A549 (cell line): ENCODE measurements around the gene TRIM28. TPM values are rescaled to one million over a fixed set of nuclear protein-coding genes. Genes with fewer than 3 reads are reported as not detected.
A peak's percentile ranks its signal among the peaks of the same experiment; 100 is the strongest.

Source experiments
- ATAC-seq, 2 experiments: fragments of 200-7000 bp in 1 of 2; fragments of >200 bp in 1 of 2; cut with Nextera tagmentation in 1 of 2; cut with Tn5 transposase in 1 of 2; 3 replicates each; pipeline versions ENCODE4 v1.8.0 to v1.9.1; 2018 to 2020; ENCODE audit warnings: mild to moderate bottlenecking in 1 of 2, moderate library complexity in 1 of 2
- CTCF ChIA-PET: fragments of 300-600 bp; sonication (Branson Sonifier 250); formaldehyde crosslinking; extraction: SDS; loops from one replicate; lab custom pipeline; 2021; ENCODE audit warnings: antibody characterized with exemption, inconsistent platforms; lab: Yijun Ruan, JAX
- POLR2A ChIA-PET: fragments of 350-600 bp; formaldehyde crosslinking; extraction: SDS; loops from one replicate; lab custom pipeline; 2021; ENCODE audit warnings: antibody characterized with exemption, inconsistent platforms; lab: Yijun Ruan, JAX
- DNase-seq, 2 experiments: peaks; one replicate each; pipeline versions ENCODE4 v3.0.0 to v3.0.0-alpha.2; 2011 to 2016; ENCODE audit warnings: low read depth in 1 of 2, low spot score in 1 of 2
- FAIRE-seq: peaks from 2 replicates; lab custom pipeline; 2011; peaks lifted over from hg19 to GRCh38; lab: Jason Lieb, UNC
- H3K27ac ChIP-seq, 2 experiments: fragments of >200 bp; sonication (Bioruptor Twin); formaldehyde crosslinking; 3 replicates each; pipeline ENCODE4 v1.5.1; 2016 to 2017
- H3K4me1 ChIP-seq: fragments of >200 bp; sonication (Bioruptor Twin); formaldehyde crosslinking; 3 replicates; pipeline ENCODE4 v1.6.1; 2016
- H3K4me2 ChIP-seq: fragments of >200 bp; sonication (Bioruptor Twin); formaldehyde crosslinking; 3 replicates; pipeline ENCODE4 v1.6.1; 2016
- H3K4me3 ChIP-seq: fragments of >200 bp; sonication (Bioruptor Twin); formaldehyde crosslinking; 3 replicates; pipeline ENCODE4 v1.5.1; 2016
- H3K9me3 ChIP-seq: fragments of >200 bp; sonication (Bioruptor Twin); formaldehyde crosslinking; 3 replicates; pipeline ENCODE4 v1.6.1; 2016
- BCL3 ChIP-seq: fragments of >200 bp; sonication (Bioruptor Twin); formaldehyde crosslinking; IDR thresholded peaks from 3 replicates; pipeline ENCODE4 v1.6.1; 2016
- CBX2 ChIP-seq: fragments of 200-600 bp; sonication (generic); IDR thresholded peaks from 2 replicates; pipeline ENCODE4 v1.6.1; 2016; ENCODE audit warnings: low read depth, mild to moderate bottlenecking, borderline replicate concordance
- CHD2 ChIP-seq: fragments of 150-350 bp; IDR thresholded peaks from 2 replicates; pipeline ENCODE4 v1.6.1; 2014; ENCODE audit warnings: low read length; ENCODE audit not compliant: partially characterized antibody
- CHD4 ChIP-seq: fragments of 200-600 bp; sonication (generic); IDR thresholded peaks from 2 replicates; pipeline ENCODE4 v1.6.1; 2016; ENCODE audit warnings: antibody characterized with exemption, mild to moderate bottlenecking, borderline replicate concordance
- E2F6 ChIP-seq: IDR thresholded peaks from 2 replicates; pipeline ENCODE4 v1.6.1; 2012; ENCODE audit warnings: low read depth, borderline replicate concordance
- EHF ChIP-seq: fragments of 250-450 bp; sonication (Bioruptor Pico); IDR thresholded peaks from 2 replicates; pipeline ENCODE4 v1.5.0; 2020; ENCODE audit warnings: mild to moderate bottlenecking
- EHMT2 ChIP-seq: fragments of 200-600 bp; sonication (generic); IDR thresholded peaks from 2 replicates; pipeline ENCODE4 v1.6.1; 2016; ENCODE audit warnings: antibody characterized with exemption, low read depth, mild to moderate bottlenecking, moderate library complexity
- EP300 ChIP-seq, 2 experiments: fragments of >200 bp; sonication (Bioruptor Twin); formaldehyde crosslinking; IDR thresholded peaks; 2 replicates in 1 of 2; 3 replicates in 1 of 2; pipeline ENCODE4 v1.6.1; 2016 to 2017
- ESRRA ChIP-seq: fragments of 150-350 bp; IDR thresholded peaks from 2 replicates; pipeline ENCODE4 v1.6.1; 2014; ENCODE audit warnings: mild to moderate bottlenecking, low read length, borderline replicate concordance
- FOSL2 ChIP-seq, 2 experiments: fragments of 450-650 bp in 1 of 2; fragments of >200 bp in 1 of 2; sonication (Bioruptor Twin) in 1 of 2; formaldehyde crosslinking; IDR thresholded peaks; 2 replicates each; pipeline versions ENCODE4 v1.5.0 to v1.6.1; 2016 to 2020; ENCODE audit warnings: mild to moderate bottlenecking in 1 of 2, moderate library complexity in 1 of 2
- HOXB13 ChIP-seq: fragments of 250-450 bp; sonication (Bioruptor Pico); IDR thresholded peaks from 2 replicates; pipeline ENCODE4 v1.5.0; 2020; ENCODE audit warnings: low read depth, mild to moderate bottlenecking, moderate library complexity
- MAZ ChIP-seq: fragments of 150-350 bp; IDR thresholded peaks from 2 replicates; pipeline ENCODE4 v1.6.1; 2014; ENCODE audit warnings: antibody characterized with exemption, low read depth, low read length, borderline replicate concordance
- MYC ChIP-seq: IDR thresholded peaks from 2 replicates; pipeline ENCODE4 v1.6.1; 2012; ENCODE audit warnings: mild to moderate bottlenecking, inconsistent platforms, low read length, improper control_type of control experiment, borderline replicate concordance
- NPAS2 ChIP-seq: fragments of 250-450 bp; sonication (Bioruptor Pico); IDR thresholded peaks from 2 replicates; pipeline ENCODE4 v1.8.0; 2022; ENCODE audit warnings: mild to moderate bottlenecking, moderate library complexity, borderline replicate concordance
- PBX3 ChIP-seq: IDR thresholded peaks from 2 replicates; pipeline ENCODE4 v1.6.1; 2012
- PHF8 ChIP-seq: fragments of 200-600 bp; sonication (generic); IDR thresholded peaks from 2 replicates; pipeline ENCODE4 v1.6.1; 2016; ENCODE audit warnings: low read depth, mild to moderate bottlenecking, antibody characterized with exemption, moderate library complexity, borderline replicate concordance
- POLR2AphosphoS2 ChIP-seq: conservative IDR thresholded peaks from 2 replicates; pipeline ENCODE4 v1.6.1; 2012; ENCODE audit warnings: low read length, improper control_type of control experiment, inconsistent platforms
- TFCP2L1 ChIP-seq: fragments of 250-450 bp; sonication (Bioruptor Pico); IDR thresholded peaks from 2 replicates; pipeline ENCODE4 v1.5.0; 2021; ENCODE audit warnings: mild to moderate bottlenecking
- TP53 ChIP-seq: fragments of 250-450 bp; sonication (Bioruptor Pico); IDR thresholded peaks from 2 replicates; pipeline ENCODE4 v1.5.0; 2021; ENCODE audit warnings: mild to moderate bottlenecking, moderate library complexity
- USF2 ChIP-seq: fragments of 450-650 bp; IDR thresholded peaks from 2 replicates; pipeline ENCODE4 v1.6.1; 2014; ENCODE audit warnings: antibody characterized with exemption
- WGBS: methylation state at CpG from one replicate; pipeline ENCODE4 v1.1.6; 2017; ENCODE audit errors: missing lambda C conversion rate; 5-methylcytosine and 5-hydroxymethylcytosine counted together
- polyA plus RNA-seq, 4 experiments: library from polyadenylated mRNA; depleted of rRNA in 3 of 4; stranded (reverse); fragments of >200 nt; fragmentation: RNase III in 1 of 4; extraction: RNeasy Plus Mini Kit Qiagen cat#74134 plus additional on column Dnase treatment in 1 of 4; gene quantifications; 2 replicates in 3 of 4; 3 replicates in 1 of 4; pipeline ENCODE4 v1.2.3, GENCODE V29; 2011 to 2017
- TF ChIP-seq, protein P1 (sequence below): fragments of 250-450 bp; sonication (Bioruptor Pico); IDR thresholded peaks from 2 replicates; pipeline ENCODE4 v1.5.0; 2020; ENCODE audit warnings: low read depth, mild to moderate bottlenecking, moderate library complexity

The TRIM28 gene
- polyA plus RNA-seq, 2 of the 4 experiments (the other 2 are of a cell fraction): 576 to 656 TPM

DNA sequence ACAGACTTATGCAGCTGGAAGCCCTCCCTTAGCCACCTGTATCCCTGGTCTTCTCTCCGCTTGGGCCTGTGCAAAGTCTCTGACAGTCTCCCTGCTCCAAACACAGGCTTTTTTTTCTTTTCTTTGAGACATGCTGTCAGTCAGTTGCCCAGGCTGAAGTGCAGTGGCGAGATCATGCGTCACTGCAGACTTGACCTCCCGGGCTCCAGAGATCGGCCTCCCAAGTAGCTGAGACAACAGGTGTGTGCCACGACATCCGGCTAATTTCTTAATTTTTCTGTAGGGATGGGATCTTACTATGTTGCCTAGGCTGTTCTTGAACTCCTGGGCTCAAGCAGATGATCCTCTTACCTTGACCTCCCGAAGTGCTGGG is 27.7 kb downstream of the TRIM28 start:
- CTCF ChIA-PET: interaction anchor here (1.0 to 3.3 kb wide), 4 partner anchors 10 to 57 kb away, joined by 3 to 16 read pairs (median 8); partner anchors contain the start of gene ZBTB45
- TF ChIP-seq FOSL2 (IDR thresholded peaks at IDR 0.05) (no peak), FOSL2 (CRISPR knock-in tag; IDR thresholded peaks at IDR 0.05) (no peak), EHF (CRISPR knock-in tag) (no peak), NPAS2 (CRISPR knock-in tag) (no peak), ESRRA (no peak), TP53 (CRISPR knock-in tag) (no peak), TFCP2L1 (CRISPR knock-in tag) (no peak)
- TF ChIP-seq, protein P1, sequence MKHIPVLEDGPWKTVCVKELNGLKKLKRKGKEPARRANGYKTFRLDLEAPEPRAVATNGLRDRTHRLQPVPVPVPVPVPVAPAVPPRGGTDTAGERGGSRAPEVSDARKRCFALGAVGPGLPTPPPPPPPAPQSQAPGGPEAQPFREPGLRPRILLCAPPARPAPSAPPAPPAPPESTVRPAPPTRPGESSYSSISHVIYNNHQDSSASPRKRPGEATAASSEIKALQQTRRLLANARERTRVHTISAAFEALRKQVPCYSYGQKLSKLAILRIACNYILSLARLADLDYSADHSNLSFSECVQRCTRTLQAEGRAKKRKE (CRISPR knock-in tag): no peak
- 95% methylated on average over 8 of the region's 8 CpGs for WGBS
- Histone ChIP-seq H3K27ac (peak overlapping the region in 1 of 2 experiments; percentile 91; a peak in 2 of 6 replicates), H3K4me2 (peak overlapping the region; percentile 92), H3K9me3 (no peaks in the 10 kb centered on the region), H3K4me1 (peaks cover 15% of the 10 kb centered on the region), H3K4me3 (no peak overlapping the region)
- POLR2A ChIA-PET: interaction anchor here (0.7 to 1.7 kb wide), 3 partner anchors 12 to 58 kb away, joined by 4 to 9 read pairs (median 5); partner anchors contain the start of gene ZBTB45
- ATAC-seq (no peak), FAIRE-seq (no peak), DNase-seq (no peak)

GRCh38 chr19:58572026-58572817 is 28.4 kb downstream of the TRIM28 start:
- Histone ChIP-seq H3K4me2 (peak overlapping the region; percentile 92), H3K4me1 (peaks cover 15% of the 10 kb centered on the region), H3K27ac (peak overlapping the region; percentile 91), H3K4me3 (peak overlapping the region; percentile 67), H3K9me3 (no peaks in the 10 kb centered on the region)
- no peak for ATAC-seq
- no peak for DNase-seq
- 37% methylated on average over 24 of the region's 24 CpGs for WGBS
- TF ChIP-seq MAZ: no peak
- no peak for TF ChIP-seq TP53 (CRISPR knock-in tag)
- no peak for TF ChIP-seq CHD4
- peak; percentile 70 for FAIRE-seq
- ChIA-PET POLR2A (interaction anchor here (0.7 to 1.7 kb wide), 6 partner anchors 12 to 58 kb away, joined by 4 to 16 read pairs (median 6); partner anchors contain the start of genes CHMP2A, TRIM28 and ZBTB45), CTCF (interaction anchor here (0.6 to 3.3 kb wide), 6 partner anchors 10 to 838 kb away, joined by 3 to 16 read pairs (median 5); partner anchors contain the start of gene ZBTB45)

- Histone ChIP-seq H3K4me2 (peak within 1 kb of the TSS; percentile 92), H3K9me3 (no peaks in the 10 kb centered on the region), H3K27ac (peak within 1 kb of the TSS; percentile 91), H3K4me3 (peak within 1 kb of the TSS; percentile 67), H3K4me1 (peaks cover 15% of the 10 kb centered on the region)
- CTCF ChIA-PET: interaction anchor here (0.6 to 3.3 kb wide), 3 partner anchors 53 to 839 kb away, joined by 3 to 16 read pairs (median 3); partner anchors contain the start of gene ZBTB45
- ATAC-seq: peak; percentile 64 to 81
- peak; percentile 100 for DNase-seq
- WGBS: 1% methylated on average over 57 of the region's 75 CpGs
- peak; percentile 93 for FAIRE-seq
- POLR2A ChIA-PET: interaction anchor here (1.0 to 1.7 kb wide), 4 partner anchors 13 to 53 kb away, joined by 6 to 16 read pairs (median 8); partner anchors contain the start of genes CHMP2A, TRIM28 and ZBTB45
- TF ChIP-seq CBX2: no peak
- TF ChIP-seq HOXB13 (CRISPR knock-in tag): no peak
- 0 out of 2 replicates have a peak, but pooled peaks have one; percentile 24 for TF ChIP-seq E2F6
- TF ChIP-seq BCL3: peak; percentile 46; the same call in 1 of the 3 replicates
- TF ChIP-seq EP300 (IDR thresholded peaks at IDR 0.05): no peak
- 0 out of 2 replicates have a peak, but pooled peaks have one; percentile 22 for TF ChIP-seq MYC
- peak; percentile 96 for TF ChIP-seq PBX3
- peak; percentile 39; the same call in 1 of the 2 replicates for TF ChIP-seq USF2
- peak; percentile 65 for TF ChIP-seq CHD2
- peak; percentile 46 for TF ChIP-seq TFCP2L1 (CRISPR knock-in tag)
- TF ChIP-seq, protein P1 (CRISPR knock-in tag): no peak
- peak; percentile 61; the same call in 1 of the 2 replicates for TF ChIP-seq MAZ
- 0 out of 2 replicates have a peak, but pooled peaks have one; percentile 15 for TF ChIP-seq PHF8
- no peak for TF ChIP-seq POLR2AphosphoS2
- no peak for TF ChIP-seq EHMT2
These were observed 29.2 kb downstream of the TRIM28 start, which contains the start of gene MZF1 for GRCh38 chr19:58572818-58573657. TSS of gene MZF1 (minus strand) at chr19:58573335. CDS start at chr19:58571389, 1,946 bp downstream.
